A549 (cell line): ENCODE data around the gene CHAF1A.

Source experiments
- CEBPB ChIP-seq, 2 experiments: fragments of >200 bp in 1 of 2; sonication (Bioruptor Twin) in 1 of 2; formaldehyde crosslinking in 1 of 2; IDR thresholded peaks; 2 replicates each; pipeline ENCODE4 v1.6.1; 2012 to 2016
- CTCF ChIP-seq: fragments of >200 bp; sonication (Bioruptor Twin); formaldehyde crosslinking; IDR thresholded peaks from 3 replicates; pipeline ENCODE4 v1.5.1; 2016
- POLR2A ChIP-seq: IDR thresholded peaks from 2 replicates; pipeline ENCODE4 v1.6.1; 2012; ENCODE audit warnings: mild to moderate bottlenecking, low read length
- RAD21 ChIP-seq, 2 experiments: fragments of >200 bp in 1 of 2; sonication (Bioruptor Twin) in 1 of 2; formaldehyde crosslinking in 1 of 2; IDR thresholded peaks in 1 of 2; conservative IDR thresholded peaks in 1 of 2; 2 replicates in 1 of 2; 3 replicates in 1 of 2; pipeline ENCODE4 v1.6.1; 2012 to 2018; ENCODE audit warnings: inconsistent platforms in 1 of 2
- RFX5 ChIP-seq: fragments of 450-650 bp; IDR thresholded peaks from 2 replicates; pipeline ENCODE4 v1.7.1; 2014; ENCODE audit warnings: antibody characterized with exemption, mild to moderate bottlenecking, moderate library complexity
- ZFP36 ChIP-seq: fragments of 450-650 bp; IDR thresholded peaks from 2 replicates; pipeline ENCODE4 v1.6.1; 2014; ENCODE audit warnings: borderline replicate concordance; ENCODE audit not compliant: partially characterized antibody
- TF ChIP-seq, protein P1 (sequence below): IDR thresholded peaks from 2 replicates; pipeline ENCODE4 v1.6.1; 2012

- no peak for TF ChIP-seq ZFP36
- no peak for TF ChIP-seq CTCF
- TF ChIP-seq, protein P1, sequence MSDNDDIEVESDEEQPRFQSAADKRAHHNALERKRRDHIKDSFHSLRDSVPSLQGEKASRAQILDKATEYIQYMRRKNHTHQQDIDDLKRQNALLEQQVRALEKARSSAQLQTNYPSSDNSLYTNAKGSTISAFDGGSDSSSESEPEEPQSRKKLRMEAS: no peak
- TF ChIP-seq POLR2A: no peak
- no peak for TF ChIP-seq CEBPB (IDR thresholded peaks at IDR 0.05)
- no peak for TF ChIP-seq RFX5
- TF ChIP-seq RAD21 (conservative IDR thresholded peaks at IDR 0.05 in 1 of 2, IDR thresholded peaks at IDR 0.05 in 1 of 2): no peak
Measured at GRCh38 chr19:4361152-4362046, 41.0 kb upstream of the CHAF1A start.
